OCI-LY1 (cell line): Measurements from ENCODE around the gene RNASE1.

Experiments
- H2AFZ ChIP-seq: fragments of 200-600 bp; sonication (generic), shearing (Covaris generic); 2 replicates; pipeline ENCODE4 v1.6.0; 2014; ENCODE audit warnings: antibody characterized with exemption, mild to moderate bottlenecking, low read length
- H3F3A ChIP-seq: fragments of 200-600 bp; sonication (generic), shearing (Covaris generic); 2 replicates; pipeline ENCODE4 v1.6.0; 2014; ENCODE audit warnings: mild to moderate bottlenecking, antibody characterized with exemption, low read length, moderate library complexity; ENCODE audit not compliant: insufficient read depth
- H3K27ac ChIP-seq: fragments of 200-600 bp; sonication (generic); 2 replicates; pipeline ENCODE4 v1.5.1; 2014; ENCODE audit warnings: low read length, mixed run types, mild to moderate bottlenecking, low read depth; ENCODE audit not compliant: poor library complexity, severe bottlenecking
- H3K27me3 ChIP-seq: fragments of 200-600 bp; sonication (generic); 2 replicates; pipeline ENCODE4 v1.6.0; 2014; ENCODE audit warnings: antibody characterized with exemption, mild to moderate bottlenecking, low read length, moderate library complexity; ENCODE audit not compliant: insufficient read depth
- H3K36me3 ChIP-seq: fragments of 200-600 bp; sonication (generic); 2 replicates; pipeline ENCODE4 v1.6.1; 2014; ENCODE audit warnings: mild to moderate bottlenecking, antibody characterized with exemption, low read length, moderate library complexity, mixed read lengths; ENCODE audit not compliant: insufficient read depth
- H3K4me1 ChIP-seq: fragments of 200-600 bp; sonication (generic); 2 replicates; pipeline ENCODE4 v1.5.1; 2014; ENCODE audit warnings: mild to moderate bottlenecking, low read length, moderate library complexity; ENCODE audit not compliant: insufficient read depth, severe bottlenecking
- H3K4me2 ChIP-seq: fragments of 200-600 bp; sonication (generic), shearing (Covaris generic); 2 replicates; pipeline ENCODE4 v1.6.1; 2014; ENCODE audit warnings: low read length
- H3K4me3 ChIP-seq: fragments of 200-600 bp; sonication (generic); 2 replicates; pipeline ENCODE4 v1.5.1; 2014; ENCODE audit warnings: low read length, low read depth, mild to moderate bottlenecking, mixed read lengths; ENCODE audit not compliant: poor library complexity, severe bottlenecking
- H3K79me2 ChIP-seq: fragments of 200-600 bp; shearing (Covaris generic); 2 replicates; pipeline ENCODE4 v1.6.1; 2016; ENCODE audit warnings: mixed run types, low read length, mixed read lengths; ENCODE audit not compliant: insufficient read depth
- H3K9ac ChIP-seq: fragments of 200-600 bp; sonication (generic), shearing (Covaris generic); 2 replicates; pipeline ENCODE4 v1.6.1; 2014; ENCODE audit warnings: mild to moderate bottlenecking, low read length, mixed read lengths
- H3K9me2 ChIP-seq: fragments of 200-600 bp; sonication (generic), shearing (Covaris generic); 2 replicates; pipeline ENCODE4 v1.6.1; 2014; ENCODE audit warnings: low read depth, mild to moderate bottlenecking, low read length, mixed read lengths
- H3K9me3 ChIP-seq: fragments of 200-600 bp; shearing (Covaris generic); 2 replicates; pipeline ENCODE4 v1.6.1; 2014; ENCODE audit warnings: low read length, mixed read lengths
- H4K20me1 ChIP-seq: fragments of 200-600 bp; sonication (generic), shearing (Covaris generic); 2 replicates; pipeline ENCODE4 v1.6.0; 2016; ENCODE audit warnings: mild to moderate bottlenecking, low read length; ENCODE audit not compliant: insufficient read depth
- CTCF ChIP-seq: fragments of 200-600 bp; sonication (generic), shearing (Covaris generic); IDR thresholded peaks from 2 replicates; pipeline ENCODE4 v1.5.1; 2017; ENCODE audit warnings: mild to moderate bottlenecking, antibody characterized with exemption, low read length, moderate library complexity, mixed read lengths
- EZH2 ChIP-seq: fragments of 200-600 bp; sonication (generic), shearing (Covaris generic); IDR thresholded peaks from 2 replicates; pipeline ENCODE4 v1.8.0; 2017; ENCODE audit warnings: borderline replicate concordance, mixed run types, mild to moderate bottlenecking, antibody characterized with exemption, low read length, moderate library complexity, mixed read lengths

The RNASE1 gene

GRCh38 chr14:20791187-20791586 is 11.5 kb downstream of the RNASE1 start:
- no peaks in the 10 kb centered on the region for H3K79me2 ChIP-seq
- H3K9ac ChIP-seq: no peak overlapping the region
- H3K27ac ChIP-seq: no peak overlapping the region
- H3K4me3 ChIP-seq: no peak overlapping the region
- H3K27me3 ChIP-seq: no peaks in the 10 kb centered on the region
- no peak overlapping the region for H2AFZ ChIP-seq
- no peaks in the 10 kb centered on the region for H3K4me1 ChIP-seq
- H4K20me1 ChIP-seq: no peaks in the 10 kb centered on the region
- TF ChIP-seq CTCF (no peak), EZH2 (no peak)
- no peaks in the 10 kb centered on the region for H3K9me2 ChIP-seq
- H3F3A ChIP-seq: no peaks in the 10 kb centered on the region
- no peaks in the 10 kb centered on the region for H3K9me3 ChIP-seq
- H3K36me3 ChIP-seq: no peaks in the 10 kb centered on the region
- no peak overlapping the region for H3K4me2 ChIP-seq

- H4K20me1 ChIP-seq: no peaks in the 10 kb centered on the region
- no peak overlapping the region for H3K4me3 ChIP-seq
- TF ChIP-seq CTCF (no peak), EZH2 (no peak)
- H3K27me3 ChIP-seq: no peaks in the 10 kb centered on the region
- no peak overlapping the region for H2AFZ ChIP-seq
- H3F3A ChIP-seq: no peaks in the 10 kb centered on the region
- no peaks in the 10 kb centered on the region for H3K9me3 ChIP-seq
- H3K4me1 ChIP-seq: no peaks in the 10 kb centered on the region
- H3K9me2 ChIP-seq: no peaks in the 10 kb centered on the region
- H3K36me3 ChIP-seq: no peaks in the 10 kb centered on the region
- no peak overlapping the region for H3K4me2 ChIP-seq
- H3K27ac ChIP-seq: no peak overlapping the region
- H3K79me2 ChIP-seq: no peaks in the 10 kb centered on the region
- H3K9ac ChIP-seq: no peak overlapping the region
Measured at GRCh38 chr14:20790464-20791116, 12.1 kb downstream of the RNASE1 start.

- Histone ChIP-seq H3K4me3 (no peak overlapping the region), H4K20me1 (no peaks in the 10 kb centered on the region), H3K36me3 (no peaks in the 10 kb centered on the region), H3K9ac (no peak overlapping the region), H3K79me2 (no peaks in the 10 kb centered on the region), H3K27ac (no peak overlapping the region), H3K9me2 (no peaks in the 10 kb centered on the region), H3K4me1 (no peaks in the 10 kb centered on the region), H3K27me3 (no peaks in the 10 kb centered on the region), H3K9me3 (no peaks in the 10 kb centered on the region), H3K4me2 (no peak overlapping the region), H2AFZ (no peak overlapping the region), H3F3A (no peaks in the 10 kb centered on the region)
- no peak for TF ChIP-seq CTCF
- TF ChIP-seq EZH2: no peak
Measured at GRCh38 chr14:20789230-20789813, 13.3 kb downstream of the RNASE1 start.
